Type B pancreatic cell (in vitro differentiated cells): ENCODE results near the gene CFDP1. TPM values are rescaled to one million over a fixed set of nuclear protein-coding genes. Genes with fewer than 3 reads are reported as not detected.

Source experiments
- DNase-seq: peaks from one replicate; pipeline ENCODE4 v3.0.0; 2021; ENCODE audit warnings: mixed read lengths; ENCODE audit not compliant: unreplicated experiment; ENCODE audit errors: extremely low spot score
- H3K27ac Mint-ChIP-seq: 2 replicates; pipeline ENCODE4 v1.8.0; 2021; ENCODE audit warnings: mild to moderate bottlenecking, mixed read lengths
- H3K27me3 Mint-ChIP-seq: 2 replicates; pipeline ENCODE4 v1.8.0; 2021; ENCODE audit warnings: mixed read lengths
- H3K36me3 Mint-ChIP-seq: 2 replicates; pipeline ENCODE4 v1.8.0; 2021; ENCODE audit warnings: mixed read lengths
- H3K4me1 Mint-ChIP-seq: one replicate; pipeline ENCODE4 v1.8.0; 2021; ENCODE audit warnings: mixed read lengths; ENCODE audit not compliant: unreplicated experiment
- H3K4me3 Mint-ChIP-seq: 2 replicates; pipeline ENCODE4 v1.8.0; 2021; ENCODE audit warnings: mild to moderate bottlenecking, mixed read lengths
- H3K9me3 Mint-ChIP-seq: 2 replicates; pipeline ENCODE4 v1.8.0; 2021; ENCODE audit warnings: mixed read lengths
- total RNA-seq: library from RNA; stranded (reverse); gene quantifications from 2 replicates; pipeline ENCODE4 v1.2.1, GENCODE V29; 2021; ENCODE audit warnings: low replicate concordance
- TF ChIP-seq, protein P1 (sequence below): fragments of 200-600 bp; sonication (generic); conservative IDR thresholded peaks from 2 replicates; pipeline ENCODE4 v1.5.0; 2021; ENCODE audit warnings: antibody characterized with exemption, mild to moderate bottlenecking

The CFDP1 gene
- total RNA-seq, 1 donor from 2014 or later: 84.9 TPM

DNA sequence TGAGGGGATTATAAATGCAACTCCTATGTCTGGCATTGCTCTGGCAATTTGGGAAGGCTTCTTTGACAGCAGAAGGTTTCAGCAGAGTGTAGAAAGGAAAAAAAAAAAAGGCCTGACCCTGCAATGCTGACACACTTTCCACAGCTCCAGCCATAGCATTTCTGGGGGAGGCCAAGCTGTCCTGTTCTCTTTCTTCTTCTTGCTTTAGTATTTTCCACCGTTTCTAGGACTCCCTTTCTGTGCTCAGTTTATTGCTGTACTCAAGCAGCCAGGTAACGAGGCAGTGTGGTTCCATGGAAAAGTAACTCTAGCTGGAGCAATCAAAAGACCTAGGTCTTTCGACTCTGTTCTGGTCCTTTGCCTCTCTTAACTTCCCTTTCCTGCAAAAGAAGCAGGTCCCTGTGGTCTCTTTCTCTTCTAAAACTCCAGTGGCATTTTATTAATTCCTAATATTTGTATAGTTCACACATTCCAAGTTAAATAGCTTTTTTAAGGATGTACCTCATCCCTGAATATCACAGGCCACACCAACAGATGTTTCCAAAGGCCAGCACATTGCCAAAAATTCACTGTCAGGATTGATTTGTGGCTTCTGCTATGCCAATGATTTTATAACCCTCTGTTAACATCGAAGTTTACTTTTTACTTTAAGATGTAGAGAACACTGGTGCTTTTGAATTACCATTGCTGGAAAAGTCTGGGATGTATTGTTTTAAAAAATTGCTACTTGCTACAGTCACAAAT, 91.6 kb downstream of the CFDP1 start:
- peaks cover 21% of the 10 kb centered on the region for H3K36me3 Mint-ChIP-seq
- H3K4me1 Mint-ChIP-seq: peaks cover 47% of the 10 kb centered on the region

DNA sequence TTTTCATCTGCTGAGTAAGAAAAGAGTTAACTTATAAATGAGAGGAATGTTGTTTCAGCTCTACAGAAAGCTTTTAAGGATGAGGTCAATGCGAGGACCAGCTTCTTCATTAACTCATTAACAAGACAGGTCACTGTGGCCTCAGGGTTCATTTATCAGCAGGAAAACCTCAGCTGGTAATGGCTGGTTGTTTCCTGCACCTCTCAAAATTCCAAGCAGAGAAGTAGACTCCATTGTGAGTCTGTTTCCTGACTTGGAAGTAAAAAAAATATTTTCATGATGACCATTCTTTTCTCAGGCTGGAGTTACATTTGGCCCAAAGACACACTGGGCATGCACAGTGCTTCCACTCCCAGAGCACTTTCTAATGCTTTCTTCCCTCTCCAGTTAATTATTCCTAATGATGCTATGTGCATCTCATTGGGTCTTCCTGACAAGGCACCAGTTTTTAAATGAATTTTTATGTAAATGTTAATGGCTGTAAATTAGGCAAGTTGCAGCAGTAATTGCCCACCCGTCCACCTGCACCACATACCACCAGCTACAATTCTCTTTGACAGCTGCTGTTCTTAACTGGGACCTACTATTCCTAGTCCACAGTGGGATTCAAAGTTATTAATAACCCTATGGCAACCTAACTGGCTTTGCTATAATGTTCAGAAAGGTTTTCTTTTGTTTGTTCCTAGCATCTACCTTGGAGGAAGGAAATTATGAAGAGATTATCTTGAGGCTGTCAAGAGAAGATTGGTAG, 92.4 kb downstream of the CFDP1 start:
- H3K4me1 Mint-ChIP-seq: peaks cover 45% of the 10 kb centered on the region
- DNase-seq: no peak
- no peaks in the 10 kb centered on the region for H3K27me3 Mint-ChIP-seq
- TF ChIP-seq, protein P1, sequence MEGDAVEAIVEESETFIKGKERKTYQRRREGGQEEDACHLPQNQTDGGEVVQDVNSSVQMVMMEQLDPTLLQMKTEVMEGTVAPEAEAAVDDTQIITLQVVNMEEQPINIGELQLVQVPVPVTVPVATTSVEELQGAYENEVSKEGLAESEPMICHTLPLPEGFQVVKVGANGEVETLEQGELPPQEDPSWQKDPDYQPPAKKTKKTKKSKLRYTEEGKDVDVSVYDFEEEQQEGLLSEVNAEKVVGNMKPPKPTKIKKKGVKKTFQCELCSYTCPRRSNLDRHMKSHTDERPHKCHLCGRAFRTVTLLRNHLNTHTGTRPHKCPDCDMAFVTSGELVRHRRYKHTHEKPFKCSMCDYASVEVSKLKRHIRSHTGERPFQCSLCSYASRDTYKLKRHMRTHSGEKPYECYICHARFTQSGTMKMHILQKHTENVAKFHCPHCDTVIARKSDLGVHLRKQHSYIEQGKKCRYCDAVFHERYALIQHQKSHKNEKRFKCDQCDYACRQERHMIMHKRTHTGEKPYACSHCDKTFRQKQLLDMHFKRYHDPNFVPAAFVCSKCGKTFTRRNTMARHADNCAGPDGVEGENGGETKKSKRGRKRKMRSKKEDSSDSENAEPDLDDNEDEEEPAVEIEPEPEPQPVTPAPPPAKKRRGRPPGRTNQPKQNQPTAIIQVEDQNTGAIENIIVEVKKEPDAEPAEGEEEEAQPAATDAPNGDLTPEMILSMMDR: no peak
- no peaks in the 10 kb centered on the region for H3K9me3 Mint-ChIP-seq
- H3K27ac Mint-ChIP-seq: peak overlapping the region; percentile 17
- H3K4me3 Mint-ChIP-seq: peak overlapping the region; percentile 47
- H3K36me3 Mint-ChIP-seq: peaks cover 20% of the 10 kb centered on the region

More for the DNA sequence above, 91.6 kb downstream of the CFDP1 start:
- H3K27ac Mint-ChIP-seq: peak overlapping the region; percentile 17
- TF ChIP-seq, protein P1: no peak
- no peak for DNase-seq
- H3K27me3 Mint-ChIP-seq: no peaks in the 10 kb centered on the region
- H3K9me3 Mint-ChIP-seq: no peaks in the 10 kb centered on the region
- no peak overlapping the region for H3K4me3 Mint-ChIP-seq

DNA sequence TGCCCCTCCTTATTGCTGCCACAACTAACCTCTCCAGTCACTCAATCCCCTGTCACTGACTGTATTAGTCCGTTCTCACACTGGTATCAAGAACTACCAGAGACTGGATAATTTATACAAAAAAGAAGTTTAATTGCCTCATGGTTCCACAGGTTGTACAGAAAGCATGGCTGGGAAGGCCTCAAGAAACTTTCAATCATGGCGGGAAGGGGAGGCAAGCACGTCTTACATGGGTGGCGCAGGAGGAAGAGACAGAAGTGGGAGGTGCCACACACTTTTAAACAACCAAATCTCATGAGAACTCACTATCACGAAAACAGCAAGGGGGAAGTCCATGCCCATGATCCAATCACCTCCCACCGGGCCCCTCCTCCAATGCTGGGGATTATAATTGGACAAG, 95.9 kb downstream of the CFDP1 start:
- Mint-ChIP-seq H3K4me3 (no peak overlapping the region), H3K27me3 (no peaks in the 10 kb centered on the region), H3K36me3 (peaks cover 30% of the 10 kb centered on the region), H3K9me3 (no peaks in the 10 kb centered on the region), H3K4me1 (peaks cover 43% of the 10 kb centered on the region), H3K27ac (no peak overlapping the region)
- TF ChIP-seq, protein P1: no peak
- DNase-seq: no peak

DNA sequence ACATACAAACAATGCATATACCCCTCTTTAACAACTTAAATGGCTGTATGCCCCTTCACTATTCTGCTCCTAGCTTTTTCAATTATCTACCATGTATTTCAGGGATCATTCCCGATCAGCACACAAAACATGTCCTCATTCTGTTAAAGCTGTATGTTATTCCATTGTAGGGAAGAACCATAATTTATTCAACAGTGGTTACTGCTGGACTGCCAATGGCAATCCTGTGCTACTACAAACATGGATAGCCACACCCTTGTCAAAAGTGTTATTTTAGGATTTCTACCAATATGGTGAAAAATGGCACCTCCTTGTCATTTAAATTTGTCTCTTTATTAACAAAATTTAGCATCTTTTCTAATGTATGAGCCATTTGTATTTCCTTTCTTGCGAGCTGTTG, 96.8 kb downstream of the CFDP1 start:
- peaks cover 34% of the 10 kb centered on the region for H3K4me1 Mint-ChIP-seq
- H3K4me3 Mint-ChIP-seq: no peak overlapping the region
- no peak for DNase-seq
- no peaks in the 10 kb centered on the region for H3K9me3 Mint-ChIP-seq
- H3K27ac Mint-ChIP-seq: no peak overlapping the region
- peaks cover 34% of the 10 kb centered on the region for H3K36me3 Mint-ChIP-seq
- H3K27me3 Mint-ChIP-seq: no peaks in the 10 kb centered on the region
- TF ChIP-seq, protein P1: no peak

DNA sequence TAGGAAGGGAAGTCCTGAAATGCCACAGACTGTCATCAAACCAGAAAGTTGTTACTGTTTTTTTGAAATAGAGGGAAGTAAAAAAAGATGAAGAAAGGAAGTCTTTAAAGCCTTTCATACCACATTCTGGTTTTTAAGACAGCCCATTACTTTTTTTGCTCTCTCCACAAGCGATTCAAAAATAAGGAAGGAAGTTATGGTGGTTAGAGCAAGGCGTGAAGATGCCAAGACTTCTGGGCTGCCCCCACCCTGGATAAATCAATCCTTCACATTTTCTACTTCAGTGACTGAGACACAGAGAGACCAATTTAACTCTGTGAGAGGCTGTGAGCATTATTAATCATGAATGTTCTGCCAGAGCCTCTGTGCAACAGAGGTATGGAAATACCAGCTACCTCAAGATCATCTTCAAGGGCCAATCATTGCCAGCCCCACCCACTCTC, 99.6 kb downstream of the CFDP1 start:
- no peak overlapping the region for H3K4me3 Mint-ChIP-seq
- TF ChIP-seq, protein P1: no peak
- H3K27ac Mint-ChIP-seq: no peak overlapping the region
- H3K9me3 Mint-ChIP-seq: no peaks in the 10 kb centered on the region
- peaks cover 28% of the 10 kb centered on the region for H3K36me3 Mint-ChIP-seq
- peaks cover 19% of the 10 kb centered on the region for H3K4me1 Mint-ChIP-seq
- H3K27me3 Mint-ChIP-seq: no peaks in the 10 kb centered on the region
- no peak for DNase-seq
